Smooth muscle cell (in vitro differentiated cells): Measurements from ENCODE around the gene BAHD1. TPM values are rescaled to one million over a fixed set of nuclear protein-coding genes. Genes with fewer than 3 reads are reported as not detected.

ENCODE experiments used
- DNase-seq: peaks from one replicate; lab custom pipeline; 2025; ENCODE audit not compliant: unreplicated experiment; lab: John Stamatoyannopoulos, UW
- H2AFZ ChIP-seq: fragments of 200-600 bp; sonication (generic); 2 replicates; pipeline ENCODE4 v1.6.0; 2016; ENCODE audit warnings: antibody characterized with exemption, low read depth, mild to moderate bottlenecking
- H3F3A ChIP-seq: fragments of 200-600 bp; sonication (generic); 2 replicates; pipeline ENCODE4 v1.6.0; 2017; ENCODE audit warnings: antibody characterized with exemption, low read depth
- H3K27ac ChIP-seq: fragments of 200-600 bp; sonication (generic); 2 replicates; pipeline ENCODE4 v1.5.1; 2016; ENCODE audit warnings: low read depth, mild to moderate bottlenecking
- H3K27me3 ChIP-seq: fragments of 200-600 bp; sonication (generic); 2 replicates; pipeline ENCODE4 v1.6.1; 2016; ENCODE audit warnings: low read depth, mild to moderate bottlenecking
- H3K36me3 ChIP-seq: fragments of 200-600 bp; sonication (generic); 2 replicates; pipeline ENCODE4 v1.5.1; 2016; ENCODE audit warnings: low read depth
- H3K4me1 ChIP-seq: fragments of 200-600 bp; sonication (generic); 2 replicates; pipeline ENCODE4 v1.5.1; 2016; ENCODE audit warnings: low read depth
- H3K4me2 ChIP-seq: fragments of 200-600 bp; sonication (generic); 2 replicates; pipeline ENCODE4 v1.6.0; 2016; ENCODE audit warnings: mild to moderate bottlenecking
- H3K4me3 ChIP-seq: fragments of 200-600 bp; sonication (generic); 2 replicates; pipeline ENCODE4 v1.5.1; 2016; ENCODE audit warnings: mild to moderate bottlenecking
- H3K79me2 ChIP-seq: fragments of 200-600 bp; sonication (generic); 2 replicates; pipeline ENCODE4 v1.6.0; 2016; ENCODE audit warnings: low read depth, mild to moderate bottlenecking
- H3K9ac ChIP-seq: fragments of 200-600 bp; sonication (generic); 2 replicates; pipeline ENCODE4 v1.6.0; 2016; ENCODE audit warnings: low read depth
- H3K9me3 ChIP-seq: fragments of 200-600 bp; sonication (generic); replicated peaks from 2 replicates; pipeline ENCODE4 v1.5.1; 2016; ENCODE audit warnings: low read depth
- H4K20me1 ChIP-seq: fragments of 200-600 bp; sonication (generic); 2 replicates; pipeline ENCODE4 v1.6.0; 2016; ENCODE audit warnings: low read depth
- WGBS: methylation state at CpG from one replicate; pipeline ENCODE4 v1.1.7; 2016; ENCODE audit warnings: low lambda C conversion rate; 5-methylcytosine and 5-hydroxymethylcytosine counted together
- polyA plus RNA-seq: library from polyadenylated mRNA; unstranded; fragments of >200 nt; fragmentation: Nextera tagmentation; extraction: Ambion mirVana; gene quantifications from 2 replicates; pipeline ENCODE4 v1.2.1, GENCODE V29; 2016
- total RNA-seq: library from RNA; depleted of rRNA; stranded (reverse); fragments of >200 nt; gene quantifications from 2 replicates; pipeline ENCODE4 v1.2.3, GENCODE V29; 2014
- TF ChIP-seq, protein P1 (sequence below): fragments of 200-600 bp; sonication (generic); IDR thresholded peaks from 2 replicates; pipeline ENCODE4 v1.5.1; 2017; ENCODE audit warnings: borderline replicate concordance, mild to moderate bottlenecking, antibody characterized with exemption; ENCODE audit not compliant: insufficient read depth, poor library complexity, severe bottlenecking

The BAHD1 gene
- total and polyA plus RNA-seq, 2 experiments from 2014 or later: 8.4 to 11.1 TPM

DNA sequence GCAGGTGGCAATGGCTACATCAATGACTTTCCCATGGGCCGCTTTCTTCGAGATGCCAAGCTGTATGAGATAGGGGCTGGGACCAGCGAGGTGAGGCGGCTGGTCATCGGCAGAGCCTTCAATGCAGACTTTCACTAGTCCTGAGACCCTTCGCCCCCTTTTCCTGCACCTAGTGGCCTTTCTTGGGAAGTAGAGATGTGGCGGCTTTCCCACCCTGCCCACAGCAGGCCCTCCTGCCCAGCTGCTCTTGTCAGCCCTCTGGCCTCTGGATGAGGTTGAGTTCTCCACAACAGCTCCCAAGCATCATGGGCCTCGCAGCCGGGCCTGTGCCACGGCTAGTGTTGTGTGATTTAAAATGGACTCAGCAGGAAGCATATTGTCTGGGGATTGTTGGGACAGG lies 22.6 kb upstream of the BAHD1 start:
- no peak overlapping the region for H2AFZ ChIP-seq
- DNase-seq: no peak
- H3K4me3 ChIP-seq: no peak overlapping the region
- H3K79me2 ChIP-seq: no peaks in the 10 kb centered on the region
- no peaks in the 10 kb centered on the region for H4K20me1 ChIP-seq
- H3K27ac ChIP-seq: no peak overlapping the region
- TF ChIP-seq, protein P1, sequence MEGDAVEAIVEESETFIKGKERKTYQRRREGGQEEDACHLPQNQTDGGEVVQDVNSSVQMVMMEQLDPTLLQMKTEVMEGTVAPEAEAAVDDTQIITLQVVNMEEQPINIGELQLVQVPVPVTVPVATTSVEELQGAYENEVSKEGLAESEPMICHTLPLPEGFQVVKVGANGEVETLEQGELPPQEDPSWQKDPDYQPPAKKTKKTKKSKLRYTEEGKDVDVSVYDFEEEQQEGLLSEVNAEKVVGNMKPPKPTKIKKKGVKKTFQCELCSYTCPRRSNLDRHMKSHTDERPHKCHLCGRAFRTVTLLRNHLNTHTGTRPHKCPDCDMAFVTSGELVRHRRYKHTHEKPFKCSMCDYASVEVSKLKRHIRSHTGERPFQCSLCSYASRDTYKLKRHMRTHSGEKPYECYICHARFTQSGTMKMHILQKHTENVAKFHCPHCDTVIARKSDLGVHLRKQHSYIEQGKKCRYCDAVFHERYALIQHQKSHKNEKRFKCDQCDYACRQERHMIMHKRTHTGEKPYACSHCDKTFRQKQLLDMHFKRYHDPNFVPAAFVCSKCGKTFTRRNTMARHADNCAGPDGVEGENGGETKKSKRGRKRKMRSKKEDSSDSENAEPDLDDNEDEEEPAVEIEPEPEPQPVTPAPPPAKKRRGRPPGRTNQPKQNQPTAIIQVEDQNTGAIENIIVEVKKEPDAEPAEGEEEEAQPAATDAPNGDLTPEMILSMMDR: no peak
- peaks cover 3% of the 10 kb centered on the region for H3K36me3 ChIP-seq
- H3K4me1 ChIP-seq: no peaks in the 10 kb centered on the region
- H3K27me3 ChIP-seq: no peaks in the 10 kb centered on the region
- H3F3A ChIP-seq: peaks cover 5% of the 10 kb centered on the region
- no peak overlapping the region for H3K9ac ChIP-seq
- H3K4me2 ChIP-seq: no peak overlapping the region
- WGBS: over 99% methylated on average over 10 of the region's 10 CpGs
- H3K9me3 ChIP-seq: no peaks in the 10 kb centered on the region

DNA sequence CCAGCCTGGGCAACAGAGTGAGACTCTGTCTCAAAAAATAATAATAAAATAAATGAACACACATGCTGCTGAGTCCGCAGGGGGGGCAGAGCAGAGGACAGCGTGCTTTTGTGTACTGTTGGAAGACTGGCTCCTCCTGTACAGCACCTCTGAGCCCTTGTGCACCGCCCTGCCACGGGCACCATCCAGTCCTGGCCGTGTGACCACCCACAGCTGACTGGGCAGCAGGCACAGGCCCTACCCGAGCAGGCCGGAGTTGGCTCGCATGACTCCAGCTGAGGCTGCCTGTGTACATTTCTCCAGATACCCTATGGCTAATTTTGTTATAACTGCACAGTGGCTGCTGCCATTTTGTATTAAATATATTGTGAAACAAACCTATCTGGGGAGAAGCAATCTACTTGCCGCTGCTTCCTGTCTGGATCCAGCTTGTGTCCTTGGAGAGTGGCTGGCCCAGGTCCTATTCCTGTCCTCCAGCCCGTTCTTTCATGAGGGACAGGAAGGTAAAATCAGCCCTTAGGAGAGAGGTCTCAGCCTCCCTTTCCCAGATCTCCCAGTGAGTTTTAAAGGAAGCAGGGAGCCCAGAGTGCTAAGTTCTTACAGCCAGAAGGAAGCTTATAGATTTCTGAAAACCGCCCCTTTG lies 20.6 kb upstream of the BAHD1 start:
- TF ChIP-seq, protein P1: no peak
- Histone ChIP-seq H3K9me3 (no peaks in the 10 kb centered on the region), H2AFZ (no peak overlapping the region), H3K27ac (no peak overlapping the region), H3K9ac (no peak overlapping the region), H3F3A (peaks cover 5% of the 10 kb centered on the region), H3K79me2 (no peaks in the 10 kb centered on the region), H3K4me3 (no peak overlapping the region), H3K27me3 (no peaks in the 10 kb centered on the region), H3K4me1 (no peaks in the 10 kb centered on the region), H3K36me3 (no peaks in the 10 kb centered on the region), H3K4me2 (no peak overlapping the region), H4K20me1 (no peaks in the 10 kb centered on the region)
- 91% methylated on average over 11 of the region's 11 CpGs for WGBS
- no peak for DNase-seq

- 73% methylated on average over 3 of the region's 3 CpGs for WGBS
- H3K4me3 ChIP-seq: no peak overlapping the region
- H3F3A ChIP-seq: peaks cover 5% of the 10 kb centered on the region
- no peaks in the 10 kb centered on the region for H3K36me3 ChIP-seq
- H3K27ac ChIP-seq: no peak overlapping the region
- no peaks in the 10 kb centered on the region for H3K27me3 ChIP-seq
- TF ChIP-seq, protein P1: no peak
- H3K79me2 ChIP-seq: no peaks in the 10 kb centered on the region
- DNase-seq: no peak
- no peak overlapping the region for H2AFZ ChIP-seq
- no peak overlapping the region for H3K9ac ChIP-seq
- H3K4me2 ChIP-seq: no peak overlapping the region
- H3K4me1 ChIP-seq: no peaks in the 10 kb centered on the region
- H4K20me1 ChIP-seq: no peaks in the 10 kb centered on the region
- no peaks in the 10 kb centered on the region for H3K9me3 ChIP-seq
Measured at GRCh38 chr15:40420793-40421192, 20.0 kb upstream of the BAHD1 start.
